Esophagus squamous epithelium (tissue), 5 donors: ENCODE results near the gene EVI2B. TPM values are rescaled to one million over a fixed set of nuclear protein-coding genes. Genes with fewer than 3 reads are reported as not detected.

ENCODE experiments used
- DNase-seq: peaks from one replicate; lab custom pipeline; 2025; lab: John Stamatoyannopoulos, UW
- H3K27ac ChIP-seq, 4 donors: fragments of 200-600 bp; sonication (generic); one replicate each; pipeline ENCODE4 v1.5.1; 2016 to 2019; ENCODE audit warnings: mild to moderate bottlenecking in 1 of 4
- H3K27me3 ChIP-seq, 4 donors: fragments of 200-600 bp; sonication (generic); 1 replicate in 3 of 4; 2 replicates in 1 of 4; pipeline versions ENCODE4 v1.5.1 to v1.6.0; 2017 to 2021; ENCODE audit warnings: antibody characterized with exemption in 1 of 4
- H3K36me3 ChIP-seq, 3 donors: fragments of 200-600 bp; sonication (generic); one replicate each; pipeline ENCODE4 v1.5.1; 2016 to 2019
- H3K4me1 ChIP-seq, 3 donors: fragments of 200-600 bp; sonication (generic); one replicate each; pipeline ENCODE4 v1.5.1; 2017 to 2019
- H3K4me3 ChIP-seq, 4 donors: fragments of 200-600 bp; sonication (generic); 1 replicate in 3 of 4; 2 replicates in 1 of 4; pipeline ENCODE4 v1.5.1; 2016 to 2019; ENCODE audit warnings: mild to moderate bottlenecking in 2 of 4, moderate library complexity in 1 of 4
- H3K9me3 ChIP-seq, 3 donors: fragments of 200-600 bp; sonication (generic); one replicate each; pipeline ENCODE4 v1.5.1; 2016 to 2019
- CTCF ChIP-seq, 6 experiments: fragments of 450-650 bp in 4 of 6; fragments of 200-600 bp in 2 of 6; sonication (generic) in 2 of 6; IDR thresholded peaks; one replicate each; pipeline ENCODE4 v1.5.1; 2016 to 2019; ENCODE audit warnings: antibody characterized with exemption in 6 of 6, mild to moderate bottlenecking in 4 of 6, moderate library complexity in 4 of 6
- POLR2A ChIP-seq, 4 donors: fragments of 450-650 bp; IDR thresholded peaks; one replicate each; pipeline ENCODE4 v1.6.1; 2017; ENCODE audit warnings: antibody characterized with exemption in 4 of 4, mild to moderate bottlenecking in 4 of 4, moderate library complexity in 3 of 4
- WGBS, 2 donors: methylation state at CpG; one replicate each; pipeline ENCODE4 v1.1.5; 2018; 5-methylcytosine and 5-hydroxymethylcytosine counted together
- intact Hi-C: fragments of 100-400 bp; cut with DNase I; formaldehyde crosslinking; loops from one replicate; pipeline ENCODE4 v1.15.0; 2022
- total RNA-seq, 4 donors: library from RNA; depleted of rRNA; stranded (reverse); fragments of >200 nt; gene quantifications; one replicate each; pipeline ENCODE4 v1.1.0, GENCODE V29; 2016
- donor health status: DM: yes; HTN: yes; CAD: no.

EVI2B gene
- total RNA-seq, 4 donors from 2014 or later, result 1.7 to 13.4 (median 4.2) TPM

GRCh38 chr17:31297090-31297489 is 16.8 kb downstream of the EVI2B start, which contains the start of gene OMG:
TSS of gene OMG (minus strand) at chr17:31297239. CDS start at chr17:31296331, 908 bp downstream.
- TF ChIP-seq CTCF (IDR thresholded peaks at IDR 0.05) (no peak), POLR2A (IDR thresholded peaks at IDR 0.05) (no peak)
- 84 to 91% methylated on average over 6 to 7 of the region's 7 CpGs for WGBS, 2 donors
- H3K27me3 ChIP-seq, result no peaks in the 10 kb centered on the region
- H3K36me3 ChIP-seq, result peaks cover 0 to under 1% (median 0%) of the 10 kb centered on the region in 3 donors
- intact Hi-C loops, result no loop called here
- no peaks in the 10 kb centered on the region for H3K4me1 ChIP-seq
- no peak within 1 kb of the TSS for H3K4me3 ChIP-seq
- no peak within 1 kb of the TSS for H3K27ac ChIP-seq
- H3K9me3 ChIP-seq, result no peaks in the 10 kb centered on the region
- no peak for DNase-seq

- Histone ChIP-seq H3K36me3 (peaks cover 0 to 6% (median 0%) of the 10 kb centered on the region in 3 donors), H3K4me1 (no peaks in the 10 kb centered on the region), H3K4me3 (no peak overlapping the region), H3K27ac (no peak overlapping the region), H3K9me3 (no peaks in the 10 kb centered on the region), H3K27me3 (no peaks in the 10 kb centered on the region)
- TF ChIP-seq POLR2A (IDR thresholded peaks at IDR 0.05) (no peak), CTCF (IDR thresholded peaks at IDR 0.05) (no peak)
- DNase-seq, result no peak
- WGBS, 2 donors, result 77 to 87% methylated on average over 2 of the region's 2 CpGs
- intact Hi-C loops, result no loop called here
Measured at GRCh38 chr17:31296142-31296541, 17.7 kb downstream of the EVI2B start.

DNA sequence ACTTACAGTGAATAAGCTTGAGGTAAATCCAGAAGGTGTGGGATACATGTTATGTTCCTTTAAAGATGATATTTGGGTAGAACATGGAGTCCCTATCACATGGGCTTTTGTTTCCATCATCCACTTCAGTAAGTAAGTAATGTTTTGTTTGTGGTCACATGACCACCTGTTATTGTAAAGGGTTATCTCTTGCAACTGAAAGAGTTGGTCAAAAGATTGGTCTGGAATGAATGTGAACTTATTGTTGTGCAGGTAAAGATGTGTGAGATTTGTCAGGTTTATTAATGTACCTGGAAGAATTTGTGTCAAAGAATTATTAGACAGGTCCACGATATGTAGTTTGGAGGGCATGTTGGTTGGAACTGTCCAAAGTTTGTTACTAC is 18.4 kb downstream of the EVI2B start:
- Histone ChIP-seq H3K9me3 (no peaks in the 10 kb centered on the region), H3K36me3 (peaks cover 0 to 6% (median 0%) of the 10 kb centered on the region in 3 donors), H3K4me1 (no peaks in the 10 kb centered on the region), H3K27me3 (no peaks in the 10 kb centered on the region), H3K27ac (no peak overlapping the region), H3K4me3 (no peak overlapping the region)
- 71 to 92% methylated on average over 1 of the region's 1 CpG for WGBS, 2 donors
- TF ChIP-seq CTCF (IDR thresholded peaks at IDR 0.05) (no peak), POLR2A (IDR thresholded peaks at IDR 0.05) (no peak)
- DNase-seq, result no peak
- intact Hi-C loops, result no loop called here

GRCh38 chr17:31294820-31295488 is 18.9 kb downstream of the EVI2B start:
- intact Hi-C loops, result no loop called here
- Histone ChIP-seq H3K27ac (no peak overlapping the region), H3K4me1 (no peaks in the 10 kb centered on the region), H3K9me3 (no peaks in the 10 kb centered on the region), H3K4me3 (no peak overlapping the region), H3K36me3 (peaks cover 0 to 6% (median 0%) of the 10 kb centered on the region in 3 donors), H3K27me3 (no peaks in the 10 kb centered on the region)
- DNase-seq, result no peak
- no peak for TF ChIP-seq CTCF (IDR thresholded peaks at IDR 0.05)
- no peak for TF ChIP-seq POLR2A (IDR thresholded peaks at IDR 0.05)
- 84 to 88% methylated on average over 3 of the region's 3 CpGs for whole genome bisulfite sequencing, 2 donors

DNA sequence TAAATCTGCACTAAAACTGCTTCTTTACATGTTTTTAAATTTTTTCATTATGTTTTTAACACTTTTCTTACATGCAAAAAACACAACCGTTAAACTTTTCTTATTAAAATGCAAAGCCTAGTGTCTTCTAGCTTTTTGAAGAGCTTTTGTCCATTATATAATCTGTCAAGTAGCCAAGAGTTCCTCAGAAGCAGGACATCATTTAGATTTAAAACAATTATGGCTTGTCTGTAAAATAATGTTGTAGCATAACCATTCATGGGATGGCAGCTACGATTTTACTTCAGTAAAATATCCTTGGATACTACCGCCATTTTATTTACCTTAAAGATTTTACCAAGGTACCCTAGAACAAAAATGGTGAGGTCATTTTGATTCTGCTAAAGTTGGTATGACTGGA is 19.6 kb downstream of the EVI2B start:
- DNase-seq, result no peak
- Histone ChIP-seq H3K4me3 (no peak overlapping the region), H3K27ac (no peak overlapping the region), H3K36me3 (peaks cover 0 to 6% (median 0%) of the 10 kb centered on the region in 3 donors), H3K27me3 (no peaks in the 10 kb centered on the region), H3K9me3 (no peaks in the 10 kb centered on the region), H3K4me1 (no peaks in the 10 kb centered on the region)
- intact Hi-C loops, result no loop called here
- no peak for TF ChIP-seq CTCF (IDR thresholded peaks at IDR 0.05)
- TF ChIP-seq POLR2A (IDR thresholded peaks at IDR 0.05), result no peak
- WGBS, 2 donors, result 94% methylated on average over 3 of the region's 3 CpGs
